ENCODE results near the gene PHLPP1.
"Not testable (repeated sequence)": the region's sequence is repeated elsewhere in the genome, so short reads cannot be mapped to it uniquely, and the experiment has no call there.

Gene PHLPP1

DNA sequence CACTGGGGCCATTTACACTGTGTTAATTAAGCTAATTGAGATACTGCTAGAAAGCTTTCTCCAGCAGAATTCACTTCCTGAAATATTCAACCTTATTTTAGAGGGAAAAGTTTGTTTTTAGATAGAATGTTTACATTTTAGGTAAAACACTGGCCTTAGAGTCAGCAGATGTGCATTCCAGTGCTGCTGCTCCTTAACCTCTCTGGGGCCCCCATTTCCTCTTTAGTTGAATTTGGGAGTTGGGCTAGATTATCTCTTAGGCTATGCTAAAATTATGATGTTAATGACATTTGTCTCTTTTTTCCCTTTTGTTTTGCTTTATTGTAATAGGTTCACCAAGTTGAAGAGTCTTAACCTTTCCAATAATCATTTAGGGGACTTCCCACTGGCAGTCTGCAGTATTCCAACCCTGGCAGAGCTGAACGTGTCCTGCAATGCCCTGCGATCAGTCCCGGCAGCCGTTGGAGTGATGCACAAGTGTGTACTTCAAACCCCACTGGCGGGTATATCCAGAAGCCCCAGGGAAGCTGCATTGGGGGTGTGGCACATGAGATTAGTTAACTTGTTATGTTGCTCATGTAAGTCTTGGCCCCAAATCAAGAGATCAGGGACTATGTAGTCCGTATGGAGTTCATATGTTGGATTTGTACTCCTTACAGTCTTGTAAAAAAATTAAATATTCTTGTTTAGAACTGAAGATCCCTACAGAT lies 179.5 kb downstream of the PHLPP1 start:
- Histone ChIP-seq H3K27ac (ENCODE audit: low read depth, low read length) (no peak overlapping the region), H3K36me3 (ENCODE audit: insufficient read depth, low read length) (peaks cover 44% of the 10 kb centered on the region), H3K27me3 (ENCODE audit: insufficient read depth, low read length) (no peaks in the 10 kb centered on the region), H3K9me3 (ENCODE audit: insufficient read depth, low read depth, low read length) (no peaks in the 10 kb centered on the region), H3K4me3 (ENCODE audit: low read length) (no peak overlapping the region), H3K4me1 (ENCODE audit: insufficient read depth, low read length) (peaks cover 13% of the 10 kb centered on the region; the same call in 1 of the 2 replicates), H3K9ac (ENCODE audit: low read depth, low read length) (no peak overlapping the region)
- 89% methylated on average over 6 of the region's 6 CpGs for WGBS

DNA sequence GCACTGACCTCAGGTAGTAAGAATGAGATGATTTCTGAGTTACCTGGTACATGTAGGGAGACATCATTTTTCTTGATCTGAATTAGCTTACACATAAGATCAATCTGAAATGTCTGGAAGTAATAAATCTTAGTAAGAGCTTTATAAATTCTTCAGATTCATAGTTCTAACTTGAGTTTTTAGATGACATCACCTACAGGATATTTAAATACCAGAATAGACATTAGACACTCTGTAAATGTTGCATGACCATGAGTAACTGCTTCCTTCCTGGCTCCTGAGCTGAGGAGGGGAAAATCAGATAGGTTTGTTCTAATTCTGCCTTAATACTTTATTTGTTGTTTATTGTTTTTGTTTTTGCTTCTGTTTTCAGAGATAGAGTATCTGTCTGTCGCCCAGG lies 181.8 kb downstream of the PHLPP1 start:
- Histone ChIP-seq H3K9ac (ENCODE audit: low read depth, low read length) (no peak overlapping the region), H3K27ac (ENCODE audit: low read depth, low read length) (no peak overlapping the region), H3K4me3 (ENCODE audit: low read length) (no peak overlapping the region), H3K4me1 (ENCODE audit: insufficient read depth, low read length) (peaks cover 13% of the 10 kb centered on the region; the same call in 1 of the 2 replicates), H3K27me3 (ENCODE audit: insufficient read depth, low read length) (no peaks in the 10 kb centered on the region), H3K36me3 (ENCODE audit: insufficient read depth, low read length) (peaks cover 54% of the 10 kb centered on the region), H3K9me3 (ENCODE audit: insufficient read depth, low read depth, low read length) (no peaks in the 10 kb centered on the region)
- 100% methylated on average over 1 of the region's 1 CpG for WGBS

DNA sequence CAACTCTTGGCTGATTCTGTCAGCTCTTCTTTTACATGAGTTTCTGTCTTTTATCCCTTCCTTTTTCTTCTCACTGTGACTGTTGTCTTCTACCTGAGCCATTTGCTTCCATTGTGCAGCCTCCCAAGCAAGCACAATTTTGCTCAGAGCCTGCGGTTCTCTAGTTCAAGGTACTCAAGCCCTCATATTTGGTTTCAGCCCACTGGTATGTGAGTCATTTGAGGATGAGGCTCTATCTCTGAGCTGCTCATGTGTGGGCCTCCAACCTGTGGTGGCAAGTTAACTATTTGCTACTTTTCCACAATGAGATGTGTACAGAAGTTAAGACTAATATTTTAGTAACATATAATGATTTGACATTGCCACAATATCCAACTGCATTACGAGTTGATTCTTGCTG lies 183.0 kb downstream of the PHLPP1 start:
- Histone ChIP-seq H3K36me3 (ENCODE audit: insufficient read depth, low read length) (peaks cover 63% of the 10 kb centered on the region), H3K4me1 (ENCODE audit: insufficient read depth, low read length) (peaks cover 13% of the 10 kb centered on the region; the same call in 1 of the 2 replicates), H3K4me3 (ENCODE audit: low read length) (no peak overlapping the region), H3K27me3 (ENCODE audit: insufficient read depth, low read length) (no peaks in the 10 kb centered on the region), H3K9me3 (ENCODE audit: insufficient read depth, low read depth, low read length) (no peaks in the 10 kb centered on the region), H3K9ac (ENCODE audit: low read depth, low read length) (no peak overlapping the region), H3K27ac (ENCODE audit: low read depth, low read length) (no peak overlapping the region)
- 95% methylated on average over 1 of the region's 2 CpGs for WGBS

DNA sequence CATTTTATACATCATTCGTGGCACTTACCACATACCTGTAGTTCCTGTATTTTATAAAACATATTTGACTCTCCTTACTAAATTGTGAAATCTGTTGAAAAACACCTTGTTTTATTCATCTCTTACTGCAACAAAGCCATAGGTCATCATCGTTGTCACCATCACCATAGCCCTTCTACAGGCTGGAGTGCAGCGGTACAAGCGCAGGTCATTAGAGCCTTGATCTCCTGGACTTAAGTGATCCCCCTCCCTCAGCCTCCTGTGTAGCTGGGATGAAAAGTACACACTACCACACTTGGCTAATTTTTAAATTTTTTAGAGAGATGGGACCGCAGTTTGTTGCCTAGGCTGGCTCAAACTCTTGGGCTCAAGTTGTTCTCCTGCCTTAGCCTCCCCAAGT lies 184.2 kb downstream of the PHLPP1 start:
- Histone ChIP-seq H3K4me1 (ENCODE audit: insufficient read depth, low read length) (peaks cover 8% of the 10 kb centered on the region; the same call in 1 of the 2 replicates), H3K27ac (ENCODE audit: low read depth, low read length) (no peak overlapping the region), H3K4me3 (ENCODE audit: low read length) (no peak overlapping the region), H3K27me3 (ENCODE audit: insufficient read depth, low read length) (no peaks in the 10 kb centered on the region), H3K9ac (ENCODE audit: low read depth, low read length) (no peak overlapping the region), H3K9me3 (ENCODE audit: insufficient read depth, low read depth, low read length) (no peaks in the 10 kb centered on the region), H3K36me3 (ENCODE audit: insufficient read depth, low read length) (peaks cover 74% of the 10 kb centered on the region)
- WGBS = 98% methylated on average over 5 of the region's 5 CpGs

DNA sequence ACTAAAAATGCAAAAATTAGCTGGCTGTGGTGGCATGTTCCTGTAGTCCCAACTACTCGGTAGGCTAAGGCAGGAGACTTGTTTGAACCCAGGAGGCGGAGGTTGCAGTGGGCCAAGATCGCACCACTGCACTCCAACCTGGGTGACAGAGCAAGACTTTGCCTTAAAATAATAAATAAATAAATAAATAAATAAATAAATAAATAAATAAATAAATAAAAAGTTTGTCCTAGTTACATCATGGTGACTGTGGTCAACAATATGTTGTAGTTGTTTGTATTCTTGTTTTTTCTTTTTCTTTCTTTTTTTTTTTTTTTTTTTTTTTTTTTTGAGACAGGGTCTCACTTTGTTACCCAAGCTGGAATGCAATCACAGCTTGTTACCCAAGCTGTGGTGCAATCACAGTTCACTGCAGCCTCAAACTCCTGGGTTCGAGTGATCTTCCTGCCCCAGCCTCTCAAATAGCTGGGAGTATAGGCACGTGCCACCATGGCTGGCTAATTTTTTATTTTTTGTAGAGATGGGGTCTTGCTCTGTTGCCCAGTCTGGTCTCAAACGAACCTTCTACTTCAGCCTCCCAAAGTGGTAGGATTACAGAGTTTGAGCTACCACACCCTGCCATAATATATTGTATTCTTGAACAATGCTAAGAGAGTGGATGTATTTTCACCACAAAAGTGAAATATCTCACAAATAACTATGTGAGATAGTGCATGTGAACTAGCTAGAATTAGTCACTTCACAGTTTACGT lies 185.0 kb downstream of the PHLPP1 start:
- peaks cover 75% of the 10 kb centered on the region for H3K36me3 ChIP-seq (ENCODE audit: insufficient read depth, low read length)
- no peaks in the 10 kb centered on the region for H3K9me3 ChIP-seq (ENCODE audit: insufficient read depth, low read depth, low read length)
- no peaks in the 10 kb centered on the region for H3K27me3 ChIP-seq (ENCODE audit: insufficient read depth, low read length)
- H3K4me1 ChIP-seq (ENCODE audit: insufficient read depth, low read length) = peaks cover 7% of the 10 kb centered on the region; the same call in 1 of the 2 replicates
- H3K27ac ChIP-seq (ENCODE audit: low read depth, low read length) = no peak overlapping the region
- no peak overlapping the region for H3K9ac ChIP-seq (ENCODE audit: low read depth, low read length)
- WGBS = 94% methylated on average over 7 of the region's 7 CpGs
- H3K4me3 ChIP-seq (ENCODE audit: low read length) = no peak overlapping the region

DNA sequence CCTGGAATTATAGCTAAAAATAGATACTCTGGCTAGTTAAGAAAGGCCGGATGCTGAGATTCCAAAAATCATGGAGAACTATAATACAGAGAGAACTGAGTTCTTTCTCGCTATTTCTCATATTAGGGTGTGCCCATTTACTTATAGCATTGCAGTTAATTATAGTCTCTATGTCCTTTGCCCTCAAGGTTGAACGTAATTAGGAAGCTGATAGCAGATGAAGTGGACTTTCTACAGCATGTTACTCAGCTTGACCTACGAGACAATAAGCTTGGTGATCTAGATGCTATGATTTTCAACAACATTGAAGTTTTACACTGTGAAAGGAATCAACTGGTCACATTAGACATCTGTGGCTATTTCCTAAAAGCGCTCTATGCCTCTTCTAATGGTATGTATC lies 187.4 kb downstream of the PHLPP1 start:
- H3K9me3 ChIP-seq (ENCODE audit: insufficient read depth, low read depth, low read length) = no peaks in the 10 kb centered on the region
- WGBS = 98% methylated on average over 5 of the region's 5 CpGs
- 0 out of 2 replicates have a peak, but pooled peaks cover 3% of the 10 kb centered on the region for H3K4me1 ChIP-seq (ENCODE audit: insufficient read depth, low read length)
- H3K36me3 ChIP-seq (ENCODE audit: insufficient read depth, low read length) = peaks cover 65% of the 10 kb centered on the region
- H3K27ac ChIP-seq (ENCODE audit: low read depth, low read length) = no peak overlapping the region
- H3K9ac ChIP-seq (ENCODE audit: low read depth, low read length) = no peak overlapping the region
- no peaks in the 10 kb centered on the region for H3K27me3 ChIP-seq (ENCODE audit: insufficient read depth, low read length)
- no peak overlapping the region for H3K4me3 ChIP-seq (ENCODE audit: low read length)

DNA sequence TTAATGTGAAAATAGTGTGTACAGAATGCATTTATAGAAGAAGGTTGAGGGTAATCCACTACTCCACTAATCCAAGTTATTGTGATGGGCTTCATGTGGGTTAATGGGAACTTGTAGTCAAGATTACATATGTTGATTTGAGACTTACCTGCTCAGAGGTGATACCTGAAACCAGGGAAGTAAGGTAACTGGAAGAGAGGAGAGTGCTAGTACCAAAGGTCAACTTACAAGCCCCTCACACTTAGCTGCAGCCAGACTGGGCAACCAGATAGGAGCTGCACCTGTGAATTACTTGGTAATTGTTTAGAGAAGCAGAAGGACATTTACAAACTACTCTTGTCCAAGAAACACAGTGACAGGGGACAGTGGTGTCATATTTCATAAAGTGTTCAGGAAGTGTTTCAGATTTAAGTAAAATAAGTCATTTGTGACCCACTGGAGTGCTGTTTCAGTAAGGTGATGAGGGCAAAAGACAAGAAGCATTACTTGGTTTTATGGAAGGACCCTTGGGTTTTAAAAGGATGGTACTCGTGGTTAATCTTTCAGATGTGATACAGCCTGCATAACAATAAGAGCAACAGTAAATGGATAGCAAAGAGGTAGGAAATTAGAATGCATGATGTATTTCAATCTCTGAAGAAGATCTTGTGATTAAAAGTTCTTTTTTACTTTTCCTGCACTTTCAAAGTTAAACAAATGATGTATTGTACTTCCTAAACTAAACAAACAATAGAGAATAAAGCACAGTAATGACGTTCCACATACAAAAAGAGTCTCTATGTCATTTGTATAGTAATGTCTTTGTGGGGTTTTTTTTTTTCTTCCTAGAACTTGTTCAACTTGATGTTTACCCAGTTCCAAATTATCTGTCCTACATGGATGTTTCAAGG lies 189.3 kb downstream of the PHLPP1 start:
- H3K4me3 ChIP-seq (ENCODE audit: low read length) = no peak overlapping the region
- no peaks in the 10 kb centered on the region for H3K27me3 ChIP-seq (ENCODE audit: insufficient read depth, low read length)
- peaks cover 49% of the 10 kb centered on the region for H3K36me3 ChIP-seq (ENCODE audit: insufficient read depth, low read length)
- no peak overlapping the region for H3K27ac ChIP-seq (ENCODE audit: low read depth, low read length)
- H3K9me3 ChIP-seq (ENCODE audit: insufficient read depth, low read depth, low read length) = no peaks in the 10 kb centered on the region
- no peak overlapping the region for H3K9ac ChIP-seq (ENCODE audit: low read depth, low read length)
- WGBS = 91% methylated on average over 1 of the region's 2 CpGs
- H3K4me1 ChIP-seq (ENCODE audit: insufficient read depth, low read length) = 0 out of 2 replicates have a peak, but pooled peaks cover 3% of the 10 kb centered on the region

DNA sequence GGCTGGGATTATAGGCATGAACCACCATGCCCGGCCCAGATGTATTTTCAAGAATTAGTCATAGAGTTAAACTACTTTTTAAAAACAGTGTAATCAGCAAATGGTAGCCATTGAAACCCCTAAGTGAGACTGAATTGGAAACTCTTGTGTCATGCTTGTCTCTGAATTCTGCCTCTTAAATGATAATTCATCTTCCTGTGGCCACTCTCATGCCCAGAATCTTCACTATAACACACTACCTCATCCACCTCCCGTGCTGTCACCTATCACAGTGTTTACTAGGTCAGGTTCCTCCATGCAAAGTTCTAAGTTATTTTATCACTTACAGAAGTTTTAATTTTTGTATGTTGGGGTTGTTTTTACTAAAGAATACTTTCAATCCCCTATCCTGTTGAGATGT lies 197.5 kb downstream of the PHLPP1 start:
- H3K9ac ChIP-seq (ENCODE audit: low read depth, low read length) = no peak overlapping the region
- H3K4me3 ChIP-seq (ENCODE audit: low read length) = no peak overlapping the region
- H3K36me3 ChIP-seq (ENCODE audit: insufficient read depth, low read length) = peaks cover 28% of the 10 kb centered on the region
- WGBS = 74% methylated on average over 2 of the region's 2 CpGs
- no peaks in the 10 kb centered on the region for H3K9me3 ChIP-seq (ENCODE audit: insufficient read depth, low read depth, low read length)
- H3K27me3 ChIP-seq (ENCODE audit: insufficient read depth, low read length) = no peaks in the 10 kb centered on the region
- H3K4me1 ChIP-seq (ENCODE audit: insufficient read depth, low read length) = no peaks in the 10 kb centered on the region
- H3K27ac ChIP-seq (ENCODE audit: low read depth, low read length) = no peak overlapping the region

DNA sequence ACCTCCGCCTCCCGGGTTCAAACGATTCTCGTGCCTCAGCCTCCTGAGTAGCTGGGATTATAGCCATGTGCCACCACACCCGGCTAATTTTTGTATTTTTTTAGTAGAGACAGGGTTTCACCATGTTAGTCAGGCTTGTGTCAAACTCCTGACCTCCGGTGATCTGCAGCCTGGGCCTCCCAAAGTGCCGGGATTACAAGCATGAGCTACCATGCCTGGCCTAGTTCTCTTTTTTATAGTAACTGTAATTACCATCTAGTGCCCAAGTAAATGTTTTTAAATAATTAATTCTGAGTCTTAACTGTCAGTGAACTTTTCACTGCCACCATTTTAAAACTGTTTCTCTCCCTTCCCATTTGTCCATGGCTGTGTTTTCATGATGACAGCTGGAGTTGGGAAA lies 198.5 kb downstream of the PHLPP1 start:
- 95% methylated on average over 7 of the region's 7 CpGs for WGBS
- H3K4me3 ChIP-seq (ENCODE audit: low read length); H3K9ac ChIP-seq (ENCODE audit: low read depth, low read length): not testable (repeated sequence)

DNA sequence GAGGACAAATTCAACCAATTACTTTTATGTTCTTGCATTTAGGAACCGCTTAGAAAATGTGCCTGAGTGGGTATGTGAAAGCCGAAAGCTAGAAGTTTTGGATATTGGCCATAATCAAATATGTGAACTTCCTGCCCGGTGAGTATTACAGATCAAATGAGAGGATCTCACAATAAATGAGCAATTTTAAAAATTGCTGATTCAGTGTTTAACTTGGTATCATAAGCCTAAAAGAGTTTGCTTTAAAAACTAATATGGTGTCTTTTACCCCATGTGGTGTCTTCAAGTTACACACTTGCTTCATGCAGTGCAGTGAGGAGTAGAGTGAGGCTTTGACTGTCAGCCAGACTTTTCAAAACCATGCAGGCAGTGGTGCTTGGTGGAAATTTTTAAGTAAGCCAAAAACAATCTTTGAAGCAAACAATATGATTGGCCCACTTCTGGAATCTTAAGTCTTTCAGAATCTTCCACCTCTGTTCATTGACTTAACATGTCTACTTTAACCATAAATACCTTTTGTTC lies 199.6 kb downstream of the PHLPP1 start:
- no peaks in the 10 kb centered on the region for H3K9me3 ChIP-seq (ENCODE audit: insufficient read depth, low read depth, low read length)
- no peak overlapping the region for H3K4me3 ChIP-seq (ENCODE audit: low read length)
- H3K36me3 ChIP-seq (ENCODE audit: insufficient read depth, low read length) = peaks cover 40% of the 10 kb centered on the region
- H3K4me1 ChIP-seq (ENCODE audit: insufficient read depth, low read length) = no peaks in the 10 kb centered on the region
- H3K27me3 ChIP-seq (ENCODE audit: insufficient read depth, low read length) = no peaks in the 10 kb centered on the region
- 91% methylated on average over 3 of the region's 3 CpGs for WGBS
- no peak overlapping the region for H3K9ac ChIP-seq (ENCODE audit: low read depth, low read length)
- H3K27ac ChIP-seq (ENCODE audit: low read depth, low read length) = no peak overlapping the region

More for the DNA sequence above, 198.5 kb downstream of the PHLPP1 start:
- not testable (repeated sequence) for H3K4me1 ChIP-seq (ENCODE audit: insufficient read depth, low read length); H3K27ac ChIP-seq (ENCODE audit: low read depth, low read length); H3K9me3 ChIP-seq (ENCODE audit: insufficient read depth, low read depth, low read length); H3K27me3 ChIP-seq (ENCODE audit: insufficient read depth, low read length)
- peaks cover 31% of the 10 kb centered on the region for H3K36me3 ChIP-seq (ENCODE audit: insufficient read depth, low read length)
